Endodermal cell (in vitro differentiated cells): ENCODE measurements around the gene PYGL. TPM values are rescaled to one million over a fixed set of nuclear protein-coding genes. Genes with fewer than 3 reads are reported as not detected.

Experiments
- DNase-seq: peaks from one replicate; pipeline ENCODE4 v3.0.0-alpha.2; 2017
- H3K27ac ChIP-seq: 2 replicates; pipeline ENCODE4 v1.5.1; 2013; ENCODE audit warnings: mild to moderate bottlenecking, low read depth, low read length, moderate library complexity
- H3K27me3 ChIP-seq: 2 replicates; pipeline ENCODE4 v1.6.1; 2013; ENCODE audit warnings: mild to moderate bottlenecking, low read length, moderate library complexity; ENCODE audit not compliant: insufficient read depth, control insufficient read depth, poor library complexity, severe bottlenecking
- H3K36me3 ChIP-seq: 2 replicates; pipeline ENCODE4 v1.7.0; 2013; ENCODE audit warnings: mild to moderate bottlenecking, low read length, moderate library complexity; ENCODE audit not compliant: control insufficient read depth, insufficient read depth
- H3K4me1 ChIP-seq: one replicate; pipeline ENCODE4 v1.7.0; 2013; ENCODE audit warnings: low read length; ENCODE audit not compliant: control insufficient read depth, insufficient read depth
- H3K4me3 ChIP-seq: 2 replicates; pipeline ENCODE4 v1.5.1; 2013; ENCODE audit warnings: mild to moderate bottlenecking, low read length, moderate library complexity
- H3K9ac ChIP-seq: 2 replicates; pipeline ENCODE4 v1.6.1; 2013; ENCODE audit warnings: mild to moderate bottlenecking, low read length, moderate library complexity; ENCODE audit not compliant: poor library complexity, severe bottlenecking; ENCODE audit errors: extremely low read depth
- H3K9me3 ChIP-seq: 2 replicates; pipeline ENCODE4 v1.6.1; 2013; ENCODE audit warnings: mild to moderate bottlenecking, low read length, moderate library complexity; ENCODE audit not compliant: control insufficient read depth
- H3K27ac Mint-ChIP-seq: 2 replicates; pipeline ENCODE4 v1.8.0; 2020; ENCODE audit warnings: mixed read lengths
- H3K27me3 Mint-ChIP-seq: 2 replicates; pipeline ENCODE4 v1.8.0; 2021; ENCODE audit warnings: mild to moderate bottlenecking, mixed read lengths; ENCODE audit not compliant: insufficient read depth
- H3K36me3 Mint-ChIP-seq: 2 replicates; pipeline ENCODE4 v1.8.0; 2020; ENCODE audit warnings: low read depth, mixed read lengths
- H3K4me1 Mint-ChIP-seq: 2 replicates; pipeline ENCODE4 v1.8.0; 2020; ENCODE audit warnings: mixed read lengths
- H3K4me3 Mint-ChIP-seq: 2 replicates; pipeline ENCODE4 v1.8.0; 2020; ENCODE audit warnings: mild to moderate bottlenecking, moderate library complexity, mixed read lengths
- H3K9me3 Mint-ChIP-seq: 2 replicates; pipeline ENCODE4 v1.8.0; 2020; ENCODE audit warnings: mild to moderate bottlenecking, mixed read lengths
- CTCF ChIP-seq: fragments of 200-600 bp; sonication (generic); conservative IDR thresholded peaks from 2 replicates; pipeline ENCODE4 v1.5.0; 2021; ENCODE audit warnings: antibody characterized with exemption, mild to moderate bottlenecking
- WGBS, 2 experiments: methylation state at CpG; one replicate each; pipeline versions ENCODE4 v1.1.5 to v1.1.7; 2013; ENCODE audit warnings: missing lambda C conversion rate in 2 of 2, mixed read lengths in 1 of 2; ENCODE audit not compliant: insufficient coverage in 1 of 2, insufficient read length in 1 of 2; 5-methylcytosine and 5-hydroxymethylcytosine counted together
- total RNA-seq, 2 donors: library from RNA; stranded (reverse); fragmentation: NEBNext Ultra II Directional in 1 of 2; extraction: Animal tissue kit (Norgen Biotek cat#: 25700) in 1 of 2; gene quantifications; 2 replicates in 1 of 2; 3 replicates in 1 of 2; pipeline ENCODE4 v1.2.1, GENCODE V29; 2021

The PYGL gene
- total RNA-seq, 2 donors from 2014 or later, result 38.1 to 41.5 TPM

GRCh38 chr14:50932592-50933495, 11.4 kb downstream of the PYGL start:
- Mint-ChIP-seq H3K9me3 (no peaks in the 10 kb centered on the region), H3K4me1 (peaks cover 12% of the 10 kb centered on the region), H3K4me3 (no peak overlapping the region)

GRCh38 chr14:50932156-50932555, 12.1 kb downstream of the PYGL start:
- Histone ChIP-seq H3K36me3 (no peaks in the 10 kb centered on the region), H3K9me3 (no peaks in the 10 kb centered on the region), H3K9ac (no peak overlapping the region), H3K4me3 (no peak overlapping the region), H3K27ac (no peak overlapping the region), H3K4me1 (no peaks in the 10 kb centered on the region), H3K27me3 (no peaks in the 10 kb centered on the region)
- Mint-ChIP-seq H3K27me3 (no peaks in the 10 kb centered on the region), H3K4me3 (no peak overlapping the region), H3K9me3 (no peaks in the 10 kb centered on the region), H3K36me3 (peaks cover 28% of the 10 kb centered on the region), H3K4me1 (peaks cover 12% of the 10 kb centered on the region), H3K27ac (no peak overlapping the region)
- DNase-seq, result no peak
- 90 to 100% methylated on average over 1 of the region's 1 CpG for WGBS, 2 experiments
- no peak for TF ChIP-seq CTCF

More at GRCh38 chr14:50932592-50933495, 11.4 kb downstream of the PYGL start:
- Histone ChIP-seq H3K4me3 (no peak overlapping the region), H3K9me3 (no peaks in the 10 kb centered on the region), H3K27ac (no peak overlapping the region), H3K36me3 (no peaks in the 10 kb centered on the region), H3K9ac (no peak overlapping the region), H3K27me3 (no peaks in the 10 kb centered on the region), H3K4me1 (no peaks in the 10 kb centered on the region)
- Mint-ChIP-seq H3K36me3 (peaks cover 28% of the 10 kb centered on the region), H3K27ac (peak overlapping the region; percentile 70), H3K27me3 (no peaks in the 10 kb centered on the region)
- no peak for DNase-seq
- no peak for TF ChIP-seq CTCF
- WGBS, 2 experiments, result 85 to 92% methylated on average over 4 of the region's 4 CpGs

- no peak overlapping the region for H3K9ac ChIP-seq
- Mint-ChIP-seq H3K27me3 (no peaks in the 10 kb centered on the region), H3K4me1 (peaks cover 11% of the 10 kb centered on the region), H3K4me3 (no peak overlapping the region), H3K36me3 (peaks cover 28% of the 10 kb centered on the region), H3K27ac (no peak overlapping the region), H3K9me3 (no peaks in the 10 kb centered on the region)
- H3K9me3 ChIP-seq, result no peaks in the 10 kb centered on the region
- no peak overlapping the region for H3K27ac ChIP-seq
- no peak for DNase-seq
- no peaks in the 10 kb centered on the region for H3K4me1 ChIP-seq
- 93 to 100% methylated on average over 1 to 3 of the region's 3 CpGs for WGBS, 2 experiments
- no peaks in the 10 kb centered on the region for H3K27me3 ChIP-seq
- no peaks in the 10 kb centered on the region for H3K36me3 ChIP-seq
- TF ChIP-seq CTCF, result no peak
- no peak overlapping the region for H3K4me3 ChIP-seq
These were observed 12.7 kb downstream of the PYGL start for GRCh38 chr14:50931559-50931958.
